Left colon (tissue), 2 donors: ENCODE results near the gene SFRP4. TPM values are rescaled to one million over a fixed set of nuclear protein-coding genes. Genes with fewer than 3 reads are reported as not detected.

Experiments
- ATAC-seq: fragments of 200-7000 bp; cut with Tn5 transposase; one replicate; pipeline ENCODE4 v1.9.1; 2020; ENCODE audit warnings: mild to moderate bottlenecking, moderate library complexity
- DNase-seq, 2 donors: peaks; one replicate each; pipeline ENCODE4 v3.0.0-alpha.2; 2020
- intact Hi-C, 2 donors: fragments of 100-400 bp; cut with DNase I in 1 of 2; cut with micrococcal nuclease in 1 of 2; formaldehyde crosslinking; loops; one replicate each; pipeline versions ENCODE4 v1.11.2 to v1.14.0; 2022; cut with DNase I, micrococcal nuclease
- total RNA-seq, 2 donors: library from RNA; stranded (reverse); fragmentation: NEBNext Ultra II Directional; extraction: Animal tissue kit (Norgen Biotek cat#: 25700); gene quantifications; one replicate each; pipeline ENCODE4 v1.2.1, GENCODE V29; 2021
- donor health status: DM: no; HTN: no; CAD: no.
- donor health status: DM: yes; HTN: yes; CAD: no.

Gene SFRP4
- total RNA-seq, 2 donors from 2014 or later = 0.39 to 0.43 TPM

- ATAC-seq (no peak), DNase-seq (no peak)
- intact Hi-C loops = no loop called here
Observed at GRCh38 chr7:37893359-37893758, 23.3 kb downstream of the SFRP4 start.

- intact Hi-C loops = no loop called here
- ATAC-seq (no peak), DNase-seq (no peak)
Observed at GRCh38 chr7:37882086-37882485, 34.5 kb downstream of the SFRP4 start.

Other genes starting within 250 kb of the SFRP4 start
- gene GPR141, start 233.1 kb downstream of the SFRP4 start, total RNA-seq = under 1 TPM; 0.40 to 0.50 TPM
- gene NME8, start 68.2 kb downstream of the SFRP4 start, total RNA-seq = not detected
- 10 to 100 TPM; 10.5 to 19.7 TPM for gene EPDR1, start 3.8 kb upstream of the SFRP4 start, total RNA-seq